Measurements from ENCODE around the gene EPPIN. TPM values are rescaled to one million over a fixed set of nuclear protein-coding genes. Genes with fewer than 3 reads are reported as not detected.

The EPPIN gene
- total and polyA plus RNA-seq, 8 donors, result not detected

- FAIRE-seq, result no peak
- Histone ChIP-seq H3K4me1 (no peaks in the 10 kb centered on the region), H3K36me3 (no peaks in the 10 kb centered on the region), H3K9me3 (no peaks in the 10 kb centered on the region), H3K4me3 (no peak overlapping the region), H3K27me3 (peaks cover 0 to 5% (median 0%) of the 10 kb centered on the region in 4 donors), H3K27ac (no peak overlapping the region)
- no peak for TF ChIP-seq CTCF (IDR thresholded peaks at IDR 0.05)
- no peak for ATAC-seq
- intact Hi-C loops (cut with DNase I), result no loop called here
- DNase-seq, result no peak
- WGBS, 2 donors, result 31 to 46% methylated on average over 1 of the region's 1 CpG
These were observed 44.6 kb downstream of the EPPIN start for GRCh38 chr20:45502561-45502960.

GRCh38 chr20:45501600-45501999 lies 45.6 kb downstream of the EPPIN start:
- peaks cover 0 to 5% (median 0%) of the 10 kb centered on the region in 4 donors for H3K27me3 ChIP-seq
- no peak for ATAC-seq
- intact Hi-C loops (cut with DNase I), result no loop called here

GRCh38 chr20:45500022-45500421 lies 47.2 kb downstream of the EPPIN start:
- no peak for FAIRE-seq
- TF ChIP-seq CTCF (IDR thresholded peaks at IDR 0.05), result no peak
- intact Hi-C loops (cut with DNase I), result no loop called here
- H3K27ac ChIP-seq, result no peak overlapping the region
- no peak overlapping the region for H3K4me3 ChIP-seq
- H3K27me3 ChIP-seq, result peaks cover 0 to 5% (median 0%) of the 10 kb centered on the region in 4 donors
- H3K9me3 ChIP-seq, result no peaks in the 10 kb centered on the region
- no peak for DNase-seq
- H3K36me3 ChIP-seq, result no peaks in the 10 kb centered on the region
- no peaks in the 10 kb centered on the region for H3K4me1 ChIP-seq
- 47 to 55% methylated on average over 6 of the region's 6 CpGs for WGBS, 2 donors
- no peak for ATAC-seq

More at GRCh38 chr20:45501600-45501999, 45.6 kb downstream of the EPPIN start:
- H3K36me3 ChIP-seq, result no peaks in the 10 kb centered on the region
- H3K9me3 ChIP-seq, result no peaks in the 10 kb centered on the region
- FAIRE-seq (no peak), DNase-seq (no peak)
- H3K4me1 ChIP-seq, result no peaks in the 10 kb centered on the region
- TF ChIP-seq CTCF (IDR thresholded peaks at IDR 0.05), result no peak
- H3K27ac ChIP-seq, result no peak overlapping the region
- 61 to 63% methylated on average over 1 of the region's 1 CpG for WGBS, 2 donors
- H3K4me3 ChIP-seq, result no peak overlapping the region

- no peak overlapping the region for H3K4me3 ChIP-seq
- no peak for TF ChIP-seq CTCF (IDR thresholded peaks at IDR 0.05)
- no peak overlapping the region for H3K27ac ChIP-seq
- FAIRE-seq (no peak), ATAC-seq (no peak), DNase-seq (no peak)
- WGBS, 2 donors, result 46 to 64% methylated on average over 3 of the region's 3 CpGs
- H3K36me3 ChIP-seq, result no peaks in the 10 kb centered on the region
- no peaks in the 10 kb centered on the region for H3K4me1 ChIP-seq
- H3K9me3 ChIP-seq, result no peaks in the 10 kb centered on the region
- H3K27me3 ChIP-seq, result no peaks in the 10 kb centered on the region
- intact Hi-C loops (cut with DNase I), result no loop called here
These were observed 49.2 kb downstream of the EPPIN start for GRCh38 chr20:45497971-45498494.

- 63 to 64% methylated on average over 3 of the region's 3 CpGs for WGBS, 2 donors
- Histone ChIP-seq H3K27ac (no peak overlapping the region), H3K9me3 (no peaks in the 10 kb centered on the region), H3K27me3 (no peaks in the 10 kb centered on the region), H3K4me1 (no peaks in the 10 kb centered on the region), H3K36me3 (no peaks in the 10 kb centered on the region), H3K4me3 (no peak overlapping the region)
- no peak for DNase-seq
- intact Hi-C loops (cut with DNase I), result no loop called here
- ATAC-seq, result no peak
- no peak for TF ChIP-seq CTCF (IDR thresholded peaks at IDR 0.05)
- FAIRE-seq, result no peak
These were observed 51.0 kb downstream of the EPPIN start for GRCh38 chr20:45496166-45496565.

All from pancreas (tissue), 10 donors.